GM19035 (cell line): ENCODE measurements around the gene SIDT1.

Experiments
- ATAC-seq: cut with Tn5 transposase; IDR thresholded peaks from one replicate; pipeline ENCODE4 v1.9.1; 2021; ENCODE audit not compliant: unreplicated experiment

The SIDT1 gene

DNA sequence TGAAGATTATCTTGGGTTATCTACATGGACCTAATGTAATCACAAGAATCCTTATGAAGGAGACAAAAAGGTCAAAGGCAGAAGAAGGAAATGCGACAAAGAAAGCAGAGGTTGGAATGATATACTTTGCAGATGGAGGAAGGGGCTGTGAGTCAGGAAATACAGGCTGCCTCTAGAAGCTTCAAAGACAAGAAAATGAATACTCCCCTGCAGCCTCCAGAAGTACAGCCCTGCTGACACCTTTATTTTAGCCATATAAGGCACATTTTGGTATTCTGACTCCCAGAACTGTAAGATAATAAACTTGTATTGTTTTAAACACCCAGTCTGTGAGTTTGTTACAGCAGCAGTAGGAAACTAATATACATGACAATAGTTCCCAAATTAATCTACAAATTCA lies 58.6 kb downstream of the SIDT1 start:
- no peak for ATAC-seq

DNA sequence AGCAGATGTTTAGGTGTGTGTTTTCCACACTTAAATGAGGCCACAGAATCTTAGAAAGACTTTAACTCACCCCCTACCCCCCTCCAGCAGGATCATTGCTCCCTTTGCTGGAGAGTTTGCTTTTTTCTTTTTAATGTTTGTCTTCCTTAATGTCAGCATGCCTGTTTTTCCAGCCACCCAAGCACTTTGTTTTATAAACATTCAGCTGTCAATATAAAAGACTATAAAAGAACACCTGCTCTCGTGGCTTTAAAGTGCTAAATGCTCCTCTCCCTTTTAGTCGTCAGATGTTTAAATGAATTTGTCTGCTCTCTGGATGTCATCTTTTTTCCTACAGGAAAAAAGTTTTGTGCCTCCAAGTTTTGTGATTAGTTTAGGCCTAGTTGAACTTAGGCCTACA lies 61.7 kb downstream of the SIDT1 start:
- ATAC-seq: no peak

DNA sequence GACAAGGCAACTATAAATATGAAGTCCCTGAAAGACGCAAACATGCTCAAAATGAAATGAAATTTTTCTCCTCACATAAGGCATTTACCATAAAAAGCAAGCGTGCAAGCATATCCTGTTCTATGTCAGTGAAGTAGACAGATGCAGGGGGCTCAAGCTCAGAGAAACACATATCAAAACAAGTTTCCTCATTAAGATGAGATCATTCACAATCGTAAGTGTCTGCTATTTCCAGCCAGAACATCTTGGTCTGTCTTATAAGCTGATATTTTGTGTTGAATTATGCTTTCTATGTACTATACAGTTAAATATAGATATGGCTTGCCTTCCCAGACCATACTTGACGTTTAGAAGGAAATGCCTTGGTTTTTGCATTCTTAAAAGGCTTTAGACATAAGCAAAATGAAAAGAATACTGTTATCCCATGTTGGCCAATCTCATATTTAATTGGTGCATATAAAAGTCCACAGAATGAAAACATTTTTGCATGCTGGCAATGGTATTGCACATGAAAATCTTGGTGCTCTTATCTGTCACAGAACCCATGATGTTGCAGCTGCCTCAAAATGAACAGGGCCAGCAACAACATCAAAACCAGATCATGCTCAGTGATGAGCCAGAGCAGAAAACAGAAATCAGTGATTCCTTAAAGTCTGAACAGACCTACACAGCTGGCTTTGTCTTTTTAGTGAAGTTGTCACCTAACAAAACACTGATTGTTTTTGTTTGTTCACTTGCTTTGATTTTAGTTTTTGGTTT lies 65.4 kb downstream of the SIDT1 start:
- no peak for ATAC-seq

DNA sequence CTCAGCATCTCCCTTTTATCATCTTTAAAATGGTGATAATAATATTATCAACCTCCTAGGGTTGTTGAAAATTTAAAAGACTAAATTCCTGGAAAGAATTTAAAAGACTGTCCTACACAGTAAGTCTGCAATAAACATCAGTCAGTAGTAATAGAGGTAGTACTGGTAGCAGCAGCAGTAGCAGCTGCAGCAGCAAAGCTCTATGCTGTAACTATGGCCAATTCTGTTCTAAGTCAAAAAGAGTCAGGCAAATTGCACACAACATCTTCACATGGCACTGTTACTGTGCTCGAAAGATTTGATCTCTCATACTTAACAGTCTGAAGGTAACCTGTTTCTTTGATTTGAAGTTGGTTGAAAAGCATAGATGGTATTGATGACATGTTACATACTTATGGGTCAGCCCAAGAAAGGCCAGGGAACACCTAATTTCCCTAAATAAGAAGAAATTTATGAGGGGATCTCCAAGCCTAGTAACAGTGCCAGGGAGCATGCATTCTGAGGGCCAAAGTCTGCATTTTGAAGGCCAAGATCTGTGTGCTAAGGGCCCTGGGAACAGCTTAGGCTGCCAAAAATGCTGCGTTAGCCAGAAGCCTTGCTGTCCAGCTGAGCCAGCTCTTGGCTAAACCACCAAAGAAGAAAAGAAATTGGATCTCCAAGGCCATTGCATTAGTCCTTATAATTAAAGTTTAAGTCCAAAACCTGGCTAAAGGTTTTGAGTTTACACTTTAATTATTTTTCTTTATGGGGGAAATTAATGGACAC lies 68.2 kb downstream of the SIDT1 start:
- no peak for ATAC-seq

DNA sequence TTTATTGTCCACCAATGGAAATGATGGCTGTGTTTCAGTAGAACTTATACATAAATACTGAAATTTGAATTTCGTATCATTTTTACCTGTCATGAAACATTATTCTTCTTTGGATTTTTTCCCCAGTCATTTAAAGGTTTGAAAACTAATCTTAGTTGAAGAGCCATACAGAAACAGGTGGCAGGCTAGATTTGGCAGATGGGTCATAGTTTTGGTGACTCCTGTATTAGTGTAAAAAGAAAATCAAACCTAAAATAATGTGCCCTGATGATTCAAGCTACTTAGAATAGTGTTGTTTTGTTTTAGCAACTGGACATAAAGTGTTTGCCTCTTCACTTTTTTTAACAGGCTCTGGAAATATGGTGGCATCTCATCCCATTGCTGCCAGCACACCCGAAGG lies 68.9 kb downstream of the SIDT1 start:
- ATAC-seq: no peak

DNA sequence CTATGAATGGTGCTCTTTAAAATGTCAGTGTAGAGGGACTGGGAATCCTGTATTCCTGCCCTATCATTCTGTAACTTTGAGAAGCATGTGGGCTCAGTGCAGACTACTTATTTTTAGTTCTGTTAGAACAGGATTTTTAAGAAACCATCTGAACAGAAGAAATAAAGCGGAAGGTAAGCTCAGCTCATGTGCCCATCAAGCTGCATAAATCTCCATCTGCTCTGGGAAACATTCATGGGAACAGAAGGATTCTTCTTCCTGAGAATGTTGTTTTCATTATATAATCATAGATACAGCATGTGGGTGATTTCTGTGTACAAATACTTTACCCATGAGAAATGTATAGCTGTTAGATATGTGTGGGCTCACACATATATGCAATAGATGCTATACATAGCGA lies 69.9 kb downstream of the SIDT1 start:
- no peak for ATAC-seq

DNA sequence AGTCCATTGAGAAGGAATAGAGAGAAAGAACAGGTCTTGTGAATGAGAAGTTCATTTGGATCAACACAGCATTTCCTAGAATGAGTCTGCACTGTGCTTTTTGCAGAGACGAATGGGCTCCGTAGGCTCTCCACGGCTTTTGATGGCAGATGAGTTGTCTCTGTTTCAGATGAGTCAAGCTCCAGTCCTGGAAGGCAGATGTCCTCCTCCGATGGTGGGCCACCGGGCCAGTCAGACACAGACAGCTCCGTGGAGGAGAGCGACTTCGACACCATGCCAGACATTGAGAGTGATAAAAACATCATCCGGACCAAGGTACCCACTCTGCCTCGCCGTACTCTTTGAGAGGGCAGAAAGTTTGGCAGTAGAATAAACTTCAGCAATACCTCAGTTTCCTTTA lies 70.5 kb downstream of the SIDT1 start:
- ATAC-seq: no peak

DNA sequence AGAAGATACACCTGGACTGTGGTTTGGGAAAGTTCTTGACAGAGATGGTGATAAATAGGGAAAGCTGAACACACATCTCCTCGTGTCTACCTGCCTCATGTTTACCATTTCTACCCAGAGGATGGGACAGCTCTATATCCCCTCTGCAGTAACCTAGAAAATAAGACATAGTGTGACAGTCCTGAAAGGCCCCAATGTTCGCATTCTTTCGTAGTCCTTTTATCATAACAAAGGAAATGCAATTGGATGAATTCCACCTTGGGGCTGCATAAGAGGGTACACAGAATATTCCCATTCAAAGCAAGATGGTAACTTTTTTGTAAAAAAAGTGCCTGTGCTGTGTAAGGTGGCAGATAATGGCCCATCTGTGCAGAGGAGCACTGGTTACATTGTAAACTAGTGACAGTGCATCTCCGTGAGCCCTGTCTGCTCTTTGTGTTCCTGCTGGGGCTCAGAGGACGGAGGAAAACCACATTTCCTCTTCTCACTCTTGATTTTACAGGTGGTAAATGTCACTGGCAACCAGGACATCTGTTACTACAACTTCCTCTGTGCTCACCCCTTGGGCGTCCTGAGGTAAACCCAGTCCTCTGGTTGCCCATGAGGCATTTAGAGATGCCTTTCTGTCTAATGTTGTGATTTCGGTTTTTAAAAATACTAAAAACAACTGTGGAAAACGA lies 74.3 kb downstream of the SIDT1 start:
- peak; percentile 99 for ATAC-seq

DNA sequence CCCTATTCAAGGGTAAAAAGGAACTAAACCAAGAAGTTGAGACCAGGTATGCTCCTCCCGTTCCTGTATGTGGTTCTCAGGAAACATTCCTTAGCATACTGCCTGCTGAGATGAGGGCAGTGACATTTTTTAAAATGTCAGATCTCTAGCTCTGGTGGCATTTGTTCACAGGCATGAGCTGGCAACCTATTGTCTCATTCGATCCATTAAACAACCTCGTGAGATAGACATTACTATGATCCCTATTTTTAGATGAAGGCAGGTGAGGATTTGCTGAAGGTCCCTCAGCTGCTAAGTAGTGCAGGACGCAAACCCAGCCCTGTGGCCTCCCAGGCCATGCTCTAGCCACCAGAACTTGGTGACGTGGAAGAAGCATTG lies 74.9 kb downstream of the SIDT1 start:
- ATAC-seq: no peak

DNA sequence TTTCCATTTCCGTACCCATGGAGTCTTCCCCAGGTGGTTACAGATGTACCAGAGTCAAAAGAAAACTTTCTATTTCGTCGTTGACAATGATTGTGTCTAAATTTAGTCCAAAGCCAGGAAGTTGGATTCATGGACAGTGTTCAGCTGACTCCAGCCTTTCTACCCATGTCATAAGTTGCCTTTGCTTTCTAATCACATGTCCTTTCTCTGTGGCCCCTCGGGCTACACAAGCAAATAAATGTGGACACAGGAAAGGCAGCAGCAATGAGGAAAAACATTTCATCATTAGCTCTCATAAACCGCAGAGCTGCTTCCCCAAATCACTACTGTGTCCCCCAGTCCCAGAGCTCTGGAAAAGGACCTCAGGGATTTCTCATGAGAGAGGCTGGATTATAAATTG lies 82.0 kb downstream of the SIDT1 start:
- ATAC-seq: no peak

DNA sequence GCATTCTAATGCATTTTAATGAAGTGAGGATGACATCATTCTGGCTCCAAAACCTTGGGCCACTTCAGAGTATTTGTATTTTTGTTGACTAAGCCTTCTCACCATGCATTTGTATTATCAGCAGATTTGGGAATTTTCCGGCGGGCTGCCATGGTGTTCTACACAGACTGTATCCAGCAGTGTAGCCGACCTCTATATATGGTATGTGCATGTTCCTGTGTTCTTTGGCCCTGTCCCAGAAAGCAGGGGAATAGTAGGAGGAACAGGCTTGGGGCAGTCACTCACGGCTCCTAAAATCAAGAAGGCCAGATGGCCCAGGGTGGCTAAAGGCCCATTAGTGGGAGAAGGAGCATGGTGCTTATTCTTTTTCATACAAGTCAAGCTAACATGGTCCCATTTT lies 83.6 kb downstream of the SIDT1 start:
- ATAC-seq: no peak

DNA sequence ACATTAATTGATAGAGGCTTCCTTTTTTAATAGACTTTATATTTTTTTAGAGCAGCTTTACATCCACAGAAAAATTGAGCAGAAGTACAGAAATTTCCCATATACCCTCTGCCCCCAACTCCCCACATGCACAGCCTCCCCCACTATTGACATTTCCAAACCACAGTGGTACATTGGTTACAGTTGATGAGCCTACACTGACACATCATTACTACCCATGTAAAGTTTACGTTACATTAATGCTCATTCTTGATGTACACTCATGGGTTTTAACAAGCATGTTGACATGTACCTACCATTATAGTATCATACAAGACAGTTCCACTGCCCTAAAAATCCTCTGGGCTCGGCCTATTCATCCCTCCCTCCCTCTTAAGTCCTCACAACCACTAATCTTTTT lies 85.4 kb downstream of the SIDT1 start:
- ATAC-seq: no peak

DNA sequence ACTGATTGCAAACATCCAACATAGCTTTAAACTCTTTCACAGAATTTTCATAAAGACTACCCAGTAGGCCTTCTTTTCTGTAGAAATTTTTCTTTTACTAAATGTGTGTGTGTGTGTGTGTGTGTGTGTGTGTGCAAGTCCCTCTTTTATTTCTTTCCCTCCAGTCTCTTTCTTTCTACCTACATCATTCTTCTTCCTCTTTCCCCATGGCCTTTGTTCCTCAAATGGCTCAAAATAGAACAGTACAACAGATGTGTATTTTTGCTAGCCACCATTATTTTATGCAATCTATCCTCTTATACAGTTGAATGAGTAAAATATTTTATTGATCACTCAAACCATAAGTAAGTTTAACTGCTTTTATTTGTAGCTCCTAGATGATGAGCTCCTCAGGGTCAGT lies 87.7 kb downstream of the SIDT1 start:
- ATAC-seq: no peak

DNA sequence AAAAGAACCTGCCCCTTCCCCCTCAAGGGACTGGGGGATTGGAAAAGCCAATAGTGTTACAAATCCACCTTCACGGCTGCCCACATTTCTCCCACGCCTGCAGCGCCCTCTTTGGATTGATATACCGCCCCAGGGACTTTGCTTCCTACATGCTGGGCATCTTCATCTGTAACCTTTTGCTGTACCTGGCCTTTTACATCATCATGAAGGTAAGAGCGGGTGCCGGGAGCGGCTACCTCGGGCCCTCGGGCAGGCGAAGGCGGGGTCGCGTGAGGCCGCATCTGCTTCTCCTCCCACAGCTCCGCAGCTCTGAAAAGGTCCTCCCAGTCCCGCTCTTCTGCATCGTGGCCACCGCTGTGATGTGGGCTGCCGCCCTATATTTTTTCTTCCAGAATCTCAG lies 91.0 kb downstream of the SIDT1 start:
- ATAC-seq: no peak

DNA sequence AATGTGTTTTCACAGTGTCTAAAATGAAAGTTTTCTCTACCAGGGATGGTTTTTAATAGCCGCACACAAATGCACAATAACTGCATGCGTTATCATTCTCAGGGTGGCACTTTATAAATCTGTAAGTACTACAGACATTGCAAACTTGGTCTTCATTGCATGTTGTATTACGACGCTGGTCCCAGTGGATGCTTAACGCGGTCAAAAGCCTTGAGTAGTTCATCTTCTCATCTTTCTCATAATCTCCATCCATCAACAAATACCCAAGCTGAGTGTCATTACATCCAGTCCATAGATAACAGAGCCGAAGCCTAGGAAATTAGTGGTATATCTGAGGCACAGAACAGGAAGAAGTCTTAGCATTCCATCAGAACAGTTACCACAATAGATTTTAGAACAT lies 91.5 kb downstream of the SIDT1 start:
- ATAC-seq: no peak

DNA sequence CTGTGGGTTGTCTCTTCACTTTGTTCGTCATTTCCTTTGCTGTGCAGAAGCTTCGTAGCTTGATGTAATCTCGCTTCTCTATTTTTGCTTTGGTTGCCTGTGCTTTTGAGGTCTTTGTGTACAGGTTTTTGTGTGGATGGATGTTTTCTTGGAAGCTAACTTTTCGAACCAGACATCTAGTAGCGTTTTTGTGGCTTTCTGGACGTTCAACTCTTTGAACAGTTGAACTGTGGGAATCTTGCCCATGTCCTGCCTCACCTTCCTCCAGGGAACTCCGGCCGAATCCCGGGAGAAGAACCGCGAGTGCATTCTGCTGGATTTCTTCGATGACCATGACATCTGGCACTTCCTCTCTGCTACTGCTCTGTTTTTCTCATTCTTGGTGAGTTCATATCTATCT lies 93.5 kb downstream of the SIDT1 start:
- no peak for ATAC-seq

DNA sequence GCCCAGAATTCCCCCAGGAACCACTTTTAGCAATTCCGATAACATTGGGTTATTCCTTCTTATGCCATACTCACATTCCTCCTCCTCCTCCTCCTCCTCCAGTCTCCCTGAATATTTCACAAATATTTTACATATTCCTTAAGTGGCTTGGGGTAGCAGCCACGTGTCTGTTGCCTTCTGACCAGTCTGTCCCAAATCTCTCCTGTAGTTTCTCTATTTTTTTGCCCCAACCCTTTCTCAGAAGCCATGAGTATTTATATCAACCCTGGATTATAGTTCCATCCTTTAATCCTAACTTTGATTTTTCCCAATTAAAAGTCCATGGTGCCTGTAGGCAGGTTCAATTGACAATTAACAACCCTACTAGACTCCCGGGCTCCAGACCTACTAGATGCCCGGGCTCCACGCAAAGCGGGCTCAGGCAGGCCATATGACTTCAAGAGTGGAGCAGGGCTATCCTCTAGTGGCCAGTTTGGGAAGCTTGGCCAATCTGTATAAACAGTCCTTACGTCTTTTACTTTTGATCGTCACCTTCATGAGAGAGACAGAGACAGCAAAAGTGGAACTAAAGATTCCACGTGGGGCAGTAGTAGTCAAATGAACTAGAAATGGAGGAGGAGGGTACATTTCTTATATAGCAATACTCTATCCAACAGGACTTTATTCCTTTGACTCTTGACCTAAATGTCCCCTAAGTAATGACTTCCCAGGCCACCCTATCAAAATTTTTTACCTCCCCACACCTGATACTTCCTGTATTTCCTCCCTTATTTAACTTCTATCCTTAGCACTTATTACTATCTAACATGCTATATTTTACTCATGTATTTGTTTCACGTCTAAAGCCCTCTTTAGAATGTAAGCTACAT lies 94.4 kb downstream of the SIDT1 start:
- ATAC-seq: no peak

DNA sequence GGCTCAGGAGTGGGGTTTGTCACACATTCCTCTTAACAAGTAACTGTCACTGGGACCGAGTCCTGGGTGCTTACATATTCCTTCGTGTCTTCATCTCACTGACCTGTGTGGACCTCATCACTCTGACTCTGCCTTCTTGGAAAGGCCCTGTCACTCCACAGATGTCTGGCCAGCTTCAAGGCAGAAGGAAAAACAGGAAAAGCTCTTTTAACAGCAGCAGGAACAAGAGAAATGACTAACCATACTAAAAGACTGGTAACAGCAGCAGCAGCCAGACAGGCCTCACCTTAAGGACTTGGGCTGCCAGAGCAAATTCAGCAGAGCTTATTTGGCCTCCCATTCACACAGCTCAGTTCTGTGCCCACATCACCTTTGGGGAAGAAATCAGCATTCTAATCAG lies 96.0 kb downstream of the SIDT1 start:
- ATAC-seq: no peak

DNA sequence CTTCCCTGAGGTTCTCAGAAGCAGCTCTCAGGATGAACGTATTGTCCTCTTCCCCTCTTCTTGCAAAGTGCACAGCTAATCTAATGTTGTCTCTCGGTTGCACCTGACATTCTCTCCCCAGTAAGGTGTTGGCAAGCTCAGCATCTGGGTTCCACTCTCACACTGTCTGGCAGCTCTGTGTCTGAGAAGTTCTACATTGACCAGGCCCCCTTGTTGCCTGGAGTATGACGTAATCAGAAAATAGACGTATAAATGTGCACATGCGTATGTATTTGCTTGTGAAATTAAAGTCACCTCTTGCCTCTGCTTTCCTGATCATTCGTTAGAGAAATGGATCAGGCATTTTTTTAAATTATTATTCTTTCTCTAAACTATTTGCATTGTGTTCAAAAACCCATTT lies 96.4 kb downstream of the SIDT1 start:
- ATAC-seq: no peak

DNA sequence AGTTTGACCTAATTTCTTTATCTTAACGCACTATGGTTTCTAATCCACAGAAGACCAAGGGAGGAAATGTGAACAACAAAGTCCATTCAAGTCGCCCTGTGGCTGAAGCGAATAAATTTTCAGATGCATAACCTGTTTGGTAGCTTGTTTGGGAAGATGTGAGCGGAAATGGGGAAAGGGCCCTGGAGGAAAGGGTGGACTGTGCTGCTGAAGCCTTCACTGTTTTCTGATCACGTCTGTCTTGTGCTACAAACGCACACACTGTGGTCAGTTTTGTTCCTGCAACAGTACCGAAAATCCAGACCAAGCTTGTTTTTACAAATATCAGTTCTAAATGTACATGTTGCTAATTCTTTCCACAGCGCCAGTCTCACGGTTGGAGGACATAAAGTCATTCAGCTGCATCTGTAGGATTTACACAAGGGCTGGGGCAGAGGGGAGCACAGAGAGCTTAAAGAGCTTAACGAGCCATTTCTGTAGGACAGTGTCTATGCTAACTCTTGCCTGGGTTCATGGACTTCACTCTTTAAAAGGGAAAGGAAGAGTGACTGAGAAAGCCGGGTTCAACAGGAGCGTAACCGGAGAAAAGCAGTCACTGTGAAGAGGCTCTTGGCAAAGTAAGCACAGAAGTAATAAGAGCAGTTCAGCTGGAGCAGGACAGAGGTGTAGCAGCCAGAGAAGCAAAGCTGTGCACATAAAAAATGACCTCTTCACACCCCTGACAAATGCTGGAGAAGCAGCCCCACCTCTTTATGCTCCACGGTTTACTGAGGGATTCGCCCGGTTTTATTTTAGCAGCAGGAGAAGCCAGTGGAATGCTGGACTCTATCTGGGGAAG lies 97.4 kb downstream of the SIDT1 start:
- ATAC-seq: no peak
